Measurements from ENCODE around the gene ADGRG6.

DNA sequence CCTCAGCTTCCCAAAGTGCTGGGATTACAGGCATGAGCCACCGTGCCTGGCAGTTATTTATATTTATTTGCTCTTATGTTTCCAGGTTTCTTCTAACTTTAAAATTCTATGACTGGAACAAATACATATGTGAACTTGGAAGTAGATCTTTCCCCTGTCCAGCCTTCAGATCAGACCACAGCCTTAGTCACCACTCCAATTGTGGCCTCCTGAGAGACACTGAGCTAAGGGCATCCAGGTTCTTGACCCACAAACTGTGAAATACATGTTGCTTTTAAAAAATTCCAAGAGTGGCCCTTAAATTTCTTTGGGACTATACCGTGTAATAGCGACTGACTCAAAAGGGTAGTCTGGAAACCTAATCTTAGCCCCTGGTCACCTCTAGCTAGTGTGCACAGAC lies 1.5 kb upstream of the ADGRG6 start:
- TF ChIP-seq BHLHE40 (IDR thresholded peaks at IDR 0.05; ENCODE audit: borderline replicate concordance) (no peak), ARNT (IDR thresholded peaks at IDR 0.05) (no peak), FOXM1 (IDR thresholded peaks at IDR 0.05; ENCODE audit: borderline replicate concordance) (no peak), ELF4 (IDR thresholded peaks at IDR 0.05) (no peak), SP1 (IDR thresholded peaks at IDR 0.05) (no peak), SUZ12 (IDR thresholded peaks at IDR 0.05) (no peak), ZNF384 (IDR thresholded peaks at IDR 0.05) (no peak)
- TF ChIP-seq, protein P1, sequence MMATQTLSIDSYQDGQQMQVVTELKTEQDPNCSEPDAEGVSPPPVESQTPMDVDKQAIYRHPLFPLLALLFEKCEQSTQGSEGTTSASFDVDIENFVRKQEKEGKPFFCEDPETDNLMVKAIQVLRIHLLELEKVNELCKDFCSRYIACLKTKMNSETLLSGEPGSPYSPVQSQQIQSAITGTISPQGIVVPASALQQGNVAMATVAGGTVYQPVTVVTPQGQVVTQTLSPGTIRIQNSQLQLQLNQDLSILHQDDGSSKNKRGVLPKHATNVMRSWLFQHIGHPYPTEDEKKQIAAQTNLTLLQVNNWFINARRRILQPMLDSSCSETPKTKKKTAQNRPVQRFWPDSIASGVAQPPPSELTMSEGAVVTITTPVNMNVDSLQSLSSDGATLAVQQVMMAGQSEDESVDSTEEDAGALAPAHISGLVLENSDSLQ (IDR thresholded peaks at IDR 0.05): no peak

Measured in HEK293T (cell line).